ENCODE results near the gene ACSM3.
"Not testable (repeated sequence)": the region's sequence is repeated elsewhere in the genome, so short reads cannot be mapped to it uniquely, and the experiment has no call there.

ACSM3 gene

GRCh38 chr16:20763461-20764232, at the start of gene ACSM3:
ACSM3 (plus strand) TSS chr16:20764014; CDS start chr16:20770035, 6,021 bp downstream.
- DNase-seq (ENCODE audit: low read depth), result no peak

- DNase-seq (ENCODE audit: low read depth), result not testable (repeated sequence)
These were observed 46.1 kb upstream of the ACSM3 start for GRCh38 chr16:20717718-20718117.

GRCh38 chr16:20720251-20720650, 43.6 kb upstream of the ACSM3 start:
- DNase-seq (ENCODE audit: low read depth), result no peak

GRCh38 chr16:20726661-20727060, 37.2 kb upstream of the ACSM3 start:
- no peak for DNase-seq (ENCODE audit: low read depth)

- no peak for DNase-seq (ENCODE audit: low read depth)
These were observed 36.6 kb upstream of the ACSM3 start for GRCh38 chr16:20727181-20727580.

GRCh38 chr16:20729141-20729540, 34.7 kb upstream of the ACSM3 start:
- no peak for DNase-seq (ENCODE audit: low read depth)

- no peak for DNase-seq (ENCODE audit: low read depth)
These were observed 29.8 kb upstream of the ACSM3 start for GRCh38 chr16:20734056-20734455.

- DNase-seq (ENCODE audit: low read depth), result no peak
These were observed 29.0 kb upstream of the ACSM3 start for GRCh38 chr16:20734782-20735181.

GRCh38 chr16:20735490-20735889, 28.3 kb upstream of the ACSM3 start:
- DNase-seq (ENCODE audit: low read depth), result no peak

- no peak for DNase-seq (ENCODE audit: low read depth)
These were observed 23.6 kb upstream of the ACSM3 start for GRCh38 chr16:20740007-20740883.

GRCh38 chr16:20740901-20741521, 22.8 kb upstream of the ACSM3 start:
- DNase-seq (ENCODE audit: low read depth), result peak; percentile 77

GRCh38 chr16:20741554-20742285, 22.1 kb upstream of the ACSM3 start, which contains the start of gene THUMPD1:
THUMPD1 (minus strand) TSS chr16:20741818; CDS start chr16:20741739, 79 bp downstream.
- peak; percentile 94 for DNase-seq (ENCODE audit: low read depth)

GRCh38 chr16:20743591-20743990, 20.2 kb upstream of the ACSM3 start:
- no peak for DNase-seq (ENCODE audit: low read depth)

GRCh38 chr16:20744922-20745440, 18.8 kb upstream of the ACSM3 start:
- DNase-seq (ENCODE audit: low read depth), result no peak

GRCh38 chr16:20746461-20746860, 17.4 kb upstream of the ACSM3 start:
- DNase-seq (ENCODE audit: low read depth), result no peak

- no peak for DNase-seq (ENCODE audit: low read depth)
These were observed 16.6 kb upstream of the ACSM3 start for GRCh38 chr16:20747030-20747816.

- no peak for DNase-seq (ENCODE audit: low read depth)
These were observed 14.3 kb upstream of the ACSM3 start for GRCh38 chr16:20749474-20749873.

GRCh38 chr16:20750558-20750957, 13.3 kb upstream of the ACSM3 start:
- DNase-seq (ENCODE audit: low read depth), result no peak

- no peak for DNase-seq (ENCODE audit: low read depth)
These were observed 10.1 kb upstream of the ACSM3 start for GRCh38 chr16:20753727-20754126.

- no peak for DNase-seq (ENCODE audit: low read depth)
These were observed 8.6 kb upstream of the ACSM3 start for GRCh38 chr16:20755238-20755637.

GRCh38 chr16:20755799-20756198, 8.0 kb upstream of the ACSM3 start:
- not testable (repeated sequence) for DNase-seq (ENCODE audit: low read depth)

All from stimulated activated CD8-positive, alpha-beta memory T cell treated with anti-CD3 and anti-CD28 coated beads, Interleukin-15, amount 100 ng/mL, for 24 hours (primary cell).